HepG2 (cell line): Measurements from ENCODE around the gene OR4S2. TPM values are rescaled to one million over a fixed set of nuclear protein-coding genes. Genes with fewer than 3 reads are reported as not detected.

Experiments
- ATAC-seq: fragments of 200-7000 bp; cut with Tn5 transposase; 3 replicates; pipeline ENCODE4 v1.9.1; 2020; ENCODE audit warnings: mild to moderate bottlenecking, moderate library complexity
- BruUV-seq: library from RNA; stranded (reverse); fragments of 400-500 nt; replicated peaks from 2 replicates; lab custom pipeline; 2021; lab: Mats Ljungman, UMichigan
- CTCF ChIA-PET: fragments of 300-600 bp; formaldehyde crosslinking; extraction: SDS; loops from one replicate; lab custom pipeline; 2021; ENCODE audit warnings: low total read pairs, inconsistent platforms, low intra/inter-chr PET ratio; lab: Yijun Ruan, JAX
- POLR2A ChIA-PET: fragments of 350-600 bp; sonication (Branson Sonifier 250); formaldehyde crosslinking; loops from one replicate; lab custom pipeline; 2020; ENCODE audit warnings: antibody characterized with exemption, inconsistent platforms; lab: Yijun Ruan, JAX
- DNase-seq: peaks from one replicate; pipeline ENCODE4 v3.0.0-alpha.2; 2015; ENCODE audit warnings: low spot score
- FAIRE-seq: peaks from 3 replicates; lab custom pipeline; 2011; peaks lifted over from hg19 to GRCh38; lab: Jason Lieb, UNC
- H2AFZ ChIP-seq: one replicate; pipeline ENCODE4 v1.6.1; 2011; ENCODE audit warnings: low read length, inconsistent platforms
- H3K27ac ChIP-seq: fragments of 300-600 bp; 3 replicates; pipeline ENCODE4 v1.8.0; 2011; ENCODE audit warnings: mixed run types, mild to moderate bottlenecking, mixed read lengths, low read length, inconsistent platforms; ENCODE audit not compliant: insufficient read depth; ENCODE audit errors: extremely low read length
- H3K27me3 ChIP-seq, 2 experiments: fragments of 200-600 bp in 1 of 2; 2 replicates in 1 of 2; 3 replicates in 1 of 2; pipeline versions ENCODE4 v1.6.0 to v1.8.0; 2011; ENCODE audit warnings: low read length in 2 of 2, mild to moderate bottlenecking in 2 of 2, moderate library complexity in 2 of 2, inconsistent platforms in 1 of 2; ENCODE audit not compliant: insufficient read depth in 2 of 2, control insufficient read depth in 1 of 2
- H3K36me3 ChIP-seq, 2 experiments: fragments of 200-600 bp in 1 of 2; replicated peaks in 1 of 2; 2 replicates in 1 of 2; 3 replicates in 1 of 2; pipeline versions ENCODE4 v1.5.1 to v1.8.0; 2011; ENCODE audit warnings: low read length in 2 of 2, inconsistent platforms in 1 of 2; ENCODE audit not compliant: insufficient read depth in 2 of 2, control insufficient read depth in 1 of 2
- H3K4me1 ChIP-seq: 2 replicates; pipeline ENCODE4 v1.5.1; 2012; ENCODE audit warnings: low read length, inconsistent platforms; ENCODE audit not compliant: insufficient read depth
- H3K4me2 ChIP-seq: 2 replicates; pipeline ENCODE4 v1.6.0; 2011; ENCODE audit warnings: low read depth, low read length, inconsistent platforms
- H3K4me3 ChIP-seq, 3 experiments: fragments of 200-600 bp in 1 of 3; sonication (generic), shearing (Covaris generic) in 1 of 3; replicated peaks in 1 of 3; 2 replicates each; pipeline ENCODE4 v1.5.1; 2011 to 2016; ENCODE audit warnings: low read length in 3 of 3, inconsistent platforms in 2 of 3, low read depth in 2 of 3, mild to moderate bottlenecking in 2 of 3, control low read depth in 1 of 3, mixed read lengths in 1 of 3; ENCODE audit not compliant: insufficient read depth in 1 of 3
- H3K79me2 ChIP-seq: one replicate; pipeline ENCODE4 v1.6.1; 2011; ENCODE audit warnings: low read length, inconsistent platforms; ENCODE audit not compliant: insufficient read depth
- H3K9ac ChIP-seq: 2 replicates; pipeline ENCODE4 v1.6.0; 2011; ENCODE audit warnings: mild to moderate bottlenecking, low read depth, low read length, inconsistent platforms; ENCODE audit not compliant: insufficient read depth
- H3K9me3 ChIP-seq: 2 replicates; pipeline ENCODE4 v1.5.1; 2012; ENCODE audit warnings: mild to moderate bottlenecking, low read length
- H4K20me1 ChIP-seq: 2 replicates; pipeline ENCODE4 v1.6.0; 2011; ENCODE audit warnings: inconsistent platforms, mild to moderate bottlenecking, low read length, moderate library complexity; ENCODE audit not compliant: insufficient read depth
- ATF1 ChIP-seq: IDR thresholded peaks from 2 replicates; pipeline ENCODE4 v1.6.1; 2016; ENCODE audit warnings: mild to moderate bottlenecking, control low read depth
- BHLHE40 ChIP-seq: IDR thresholded peaks from 2 replicates; pipeline ENCODE4 v1.6.1; 2011; ENCODE audit warnings: low read length, improper control_type of control experiment
- EED ChIP-seq: sonication (generic); formaldehyde crosslinking; IDR thresholded peaks from 2 replicates; pipeline ENCODE4 v1.5.0; 2020; ENCODE audit warnings: mild to moderate bottlenecking, missing genetic modification reagents
- HNRNPLL ChIP-seq: fragments of 200-400 bp; formaldehyde crosslinking; IDR thresholded peaks from 2 replicates; pipeline ENCODE4 v1.6.1; 2017; ENCODE audit warnings: mild to moderate bottlenecking, low read depth, low read length; ENCODE audit not compliant: poor library complexity, severe bottlenecking
- RBFOX2 ChIP-seq: fragments of 200-400 bp; formaldehyde crosslinking; IDR thresholded peaks from 2 replicates; pipeline ENCODE4 v1.6.1; 2017; ENCODE audit warnings: low read depth, mild to moderate bottlenecking, low read length
- REXO4 ChIP-seq: sonication (generic); formaldehyde crosslinking; IDR thresholded peaks from 2 replicates; pipeline ENCODE4 v1.8.0; 2022; ENCODE audit warnings: missing genetic modification reagents, mild to moderate bottlenecking, borderline replicate concordance
- TP53 ChIP-seq: sonication (generic); formaldehyde crosslinking; conservative IDR thresholded peaks from 2 replicates; pipeline ENCODE4 v1.4.0; 2020; ENCODE audit warnings: missing genetic modification reagents
- ZSCAN22 ChIP-seq: sonication (generic); formaldehyde crosslinking; IDR thresholded peaks from 2 replicates; pipeline ENCODE4 v1.4.0; 2020; ENCODE audit warnings: mild to moderate bottlenecking, missing genetic modification reagents
- WGBS: methylation state at CpG from one replicate; pipeline ENCODE4 v1.1.6; 2017; ENCODE audit warnings: low lambda C conversion rate; 5-methylcytosine and 5-hydroxymethylcytosine counted together
- in situ Hi-C: cut with HindIII; loops from 2 replicates; pipeline ENCODE4 v1.10.0; 2017; ENCODE audit warnings: low pct_unique_long_range_greater_than_20kb; ENCODE audit not compliant: extremely low pct_ligation_motif_present
- intact Hi-C: fragments of 100-400 bp; cut with micrococcal nuclease; formaldehyde crosslinking; loops from one replicate; pipeline ENCODE4 v1.10.0; 2022; ENCODE audit not compliant: unreplicated experiment
- polyA plus RNA-seq, 8 experiments: library from polyadenylated mRNA; depleted of rRNA in 3 of 8; stranded (reverse) in 7 of 8; unstranded in 1 of 8; fragments of >200 nt; fragmentation: Illumina TruSeq in 4 of 8; extraction: Trizol in 4 of 8; gene quantifications; 2 replicates each; pipeline versions ENCODE4 v1.2.1 to v1.2.3, GENCODE V29; 2011 to 2016; ENCODE audit warnings: low read depth in 4 of 8, missing spikeins in 1 of 8, mixed read lengths in 1 of 8; ENCODE audit not compliant: insufficient read depth in 1 of 8
- total RNA-seq, 5 experiments: library from RNA; depleted of rRNA; stranded (reverse); fragments of >200 nt; fragmentation: Illumina TruSeq; extraction: Trizol; gene quantifications; 2 replicates each; pipeline ENCODE4 v1.2.3, GENCODE V29; 2016; ENCODE audit warnings: low read depth in 1 of 5
- TF ChIP-seq, protein P1 (sequence below): sonication (generic); formaldehyde crosslinking; IDR thresholded peaks from 2 replicates; pipeline ENCODE4 v1.5.1; 2020; ENCODE audit warnings: missing genetic modification reagents, mild to moderate bottlenecking, borderline replicate concordance

OR4S2 gene
- total and polyA plus RNA-seq, 2 of the 13 experiments (the other 11 are each of a cell fraction or from before 2014, with no cell fraction given) = not detected

DNA sequence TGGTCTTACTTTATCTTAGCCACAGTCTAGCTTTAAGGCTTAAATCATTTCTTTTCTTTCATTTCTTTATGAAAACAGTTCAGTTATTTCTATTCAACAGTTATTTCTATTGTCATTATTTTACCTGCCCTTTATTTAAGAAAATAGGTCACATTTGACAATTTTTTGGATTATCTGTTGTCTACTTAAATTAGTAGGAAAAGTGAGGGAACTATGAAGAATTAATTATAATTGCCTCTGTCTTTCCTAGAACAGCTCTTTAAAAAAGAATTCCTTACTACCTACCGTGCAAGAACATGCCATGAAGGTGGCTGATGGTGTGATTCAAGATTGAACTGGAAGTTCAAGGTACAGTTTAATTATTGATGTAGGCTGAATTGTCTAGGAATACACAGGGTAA lies 13.8 kb downstream of the OR4S2 start, which contains the start of gene OR4C6:
OR4C6 (plus strand) TSS at position 301 of the 400 bp plus-strand sequence. CDS start 2,966 bp downstream, outside the sequence.
- Histone ChIP-seq H3K4me3 (no peak within 1 kb of the TSS), H2AFZ (no peak within 1 kb of the TSS), H3K9ac (no peak within 1 kb of the TSS), H4K20me1 (no peaks in the 10 kb centered on the region), H3K36me3 (no peaks in the 10 kb centered on the region), H3K79me2 (no peaks in the 10 kb centered on the region), H3K4me2 (no peak within 1 kb of the TSS), H3K4me1 (no peaks in the 10 kb centered on the region), H3K9me3 (peaks cover 43% of the 10 kb centered on the region), H3K27ac (no peak within 1 kb of the TSS), H3K27me3 (no peaks in the 10 kb centered on the region)
- CTCF ChIA-PET = no interaction called here
- TF ChIP-seq REXO4 (CRISPR knock-in tag) (no peak), TP53 (CRISPR knock-in tag) (no peak), ZSCAN22 (CRISPR knock-in tag) (no peak), RBFOX2 (no peak), ATF1 (CRISPR knock-in tag) (no peak), EED (CRISPR knock-in tag) (no peak), HNRNPLL (no peak), BHLHE40 (no peak)
- TF ChIP-seq, protein P1, sequence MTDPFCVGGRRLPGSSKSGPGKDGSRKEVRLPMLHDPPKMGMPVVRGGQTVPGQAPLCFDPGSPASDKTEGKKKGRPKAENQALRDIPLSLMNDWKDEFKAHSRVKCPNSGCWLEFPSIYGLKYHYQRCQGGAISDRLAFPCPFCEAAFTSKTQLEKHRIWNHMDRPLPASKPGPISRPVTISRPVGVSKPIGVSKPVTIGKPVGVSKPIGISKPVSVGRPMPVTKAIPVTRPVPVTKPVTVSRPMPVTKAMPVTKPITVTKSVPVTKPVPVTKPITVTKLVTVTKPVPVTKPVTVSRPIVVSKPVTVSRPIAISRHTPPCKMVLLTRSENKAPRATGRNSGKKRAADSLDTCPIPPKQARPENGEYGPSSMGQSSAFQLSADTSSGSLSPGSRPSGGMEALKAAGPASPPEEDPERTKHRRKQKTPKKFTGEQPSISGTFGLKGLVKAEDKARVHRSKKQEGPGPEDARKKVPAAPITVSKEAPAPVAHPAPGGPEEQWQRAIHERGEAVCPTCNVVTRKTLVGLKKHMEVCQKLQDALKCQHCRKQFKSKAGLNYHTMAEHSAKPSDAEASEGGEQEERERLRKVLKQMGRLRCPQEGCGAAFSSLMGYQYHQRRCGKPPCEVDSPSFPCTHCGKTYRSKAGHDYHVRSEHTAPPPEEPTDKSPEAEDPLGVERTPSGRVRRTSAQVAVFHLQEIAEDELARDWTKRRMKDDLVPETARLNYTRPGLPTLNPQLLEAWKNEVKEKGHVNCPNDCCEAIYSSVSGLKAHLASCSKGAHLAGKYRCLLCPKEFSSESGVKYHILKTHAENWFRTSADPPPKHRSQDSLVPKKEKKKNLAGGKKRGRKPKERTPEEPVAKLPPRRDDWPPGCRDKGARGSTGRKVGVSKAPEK = no peak
- ATAC-seq (no peak), DNase-seq (no peak), FAIRE-seq (no peak)
- POLR2A ChIA-PET = no interaction called here
- intact Hi-C loops (no loop called here), in situ Hi-C loops (no loop called here)
- WGBS = 0% methylated on average over 1 of the region's 1 CpG
- BruUV-seq = no TSS peak
